HS-5 (cell line): ENCODE results near the gene KRTAP12-3.

Experiments
- DNase-seq: peaks from one replicate; pipeline ENCODE4 v3.0.0-alpha.2; 2012; ENCODE audit warnings: low read depth

The KRTAP12-3 gene

DNA sequence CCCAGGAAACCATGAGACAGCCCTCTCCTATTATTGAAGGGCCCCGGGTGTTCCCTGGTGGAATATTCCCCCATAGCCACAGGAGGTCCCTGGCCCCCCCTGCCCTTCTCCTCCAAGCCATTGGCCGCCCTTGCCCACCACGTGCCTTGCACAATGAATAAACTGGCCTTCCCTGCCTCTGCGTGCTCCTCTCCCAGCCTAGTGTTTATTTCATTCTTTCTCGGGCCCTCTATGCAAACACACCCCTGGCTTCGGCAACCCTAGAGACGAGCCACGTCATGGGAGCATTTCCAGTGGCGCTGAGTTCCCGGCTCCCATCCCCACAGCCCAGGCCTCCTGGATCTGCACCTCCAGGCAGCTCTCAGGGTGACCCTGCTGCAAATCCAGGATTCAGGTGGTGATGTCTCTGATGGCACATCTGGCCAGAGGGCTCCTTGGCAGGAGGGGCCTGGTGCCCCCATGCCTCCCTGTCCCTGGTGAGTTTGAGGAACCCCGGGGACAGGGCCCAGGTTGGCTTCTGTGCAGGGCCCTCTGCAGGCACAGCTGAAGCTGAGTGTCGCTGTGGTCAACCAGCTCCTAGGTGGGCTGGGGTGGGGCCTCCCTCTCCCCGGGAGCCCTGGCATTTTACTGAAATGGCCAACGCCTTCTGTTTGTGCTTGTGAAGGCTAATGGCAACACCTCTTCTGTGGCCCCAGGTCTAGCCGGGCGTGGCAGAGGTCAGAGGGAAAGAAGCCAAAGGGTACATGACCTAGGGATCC, 45.4 kb downstream of the KRTAP12-3 start:
- DNase-seq = no peak

DNA sequence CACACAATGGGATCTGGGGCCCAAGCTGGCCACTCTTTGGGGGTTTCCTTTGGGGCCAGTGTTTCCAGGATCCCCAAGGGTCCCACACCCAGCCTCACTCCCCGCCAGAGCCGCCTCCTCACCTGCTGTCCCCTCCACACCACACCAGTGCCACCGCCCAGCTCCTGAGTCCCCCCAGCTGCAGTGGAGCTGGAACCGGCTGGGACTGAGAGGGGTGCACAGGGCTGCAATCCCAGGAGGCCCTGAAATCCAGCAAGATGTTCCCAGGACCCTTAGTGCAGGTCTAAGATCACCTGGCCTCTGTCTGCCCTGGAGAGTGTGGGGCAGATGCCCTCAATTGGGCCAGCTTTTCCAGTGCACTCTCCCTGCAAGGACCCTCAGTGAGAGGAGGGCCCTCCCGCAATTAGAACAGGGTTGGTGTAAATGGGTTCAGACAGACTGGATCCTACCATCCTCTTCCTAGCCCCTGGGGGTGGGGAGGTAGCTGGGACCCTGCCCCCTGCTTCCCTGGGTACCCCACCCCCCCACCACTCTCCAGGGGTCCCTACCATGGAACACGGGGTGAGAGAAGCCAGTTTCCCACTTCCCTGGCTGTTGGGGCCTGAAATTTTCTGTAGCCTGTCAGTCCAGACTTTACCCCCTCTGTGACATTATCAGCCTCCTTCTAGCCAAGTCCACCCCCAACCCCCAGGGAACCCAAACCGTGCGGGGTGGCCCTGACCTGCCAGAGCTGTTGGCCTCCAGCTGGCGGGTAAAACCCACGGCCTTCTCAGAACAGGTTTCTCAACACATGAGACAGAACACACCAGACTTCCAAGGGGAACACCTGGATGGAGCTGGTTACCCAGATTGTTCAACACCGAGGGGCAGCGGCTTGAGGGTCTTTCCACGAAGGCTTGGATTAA, 46.3 kb downstream of the KRTAP12-3 start:
- DNase-seq = no peak

DNA sequence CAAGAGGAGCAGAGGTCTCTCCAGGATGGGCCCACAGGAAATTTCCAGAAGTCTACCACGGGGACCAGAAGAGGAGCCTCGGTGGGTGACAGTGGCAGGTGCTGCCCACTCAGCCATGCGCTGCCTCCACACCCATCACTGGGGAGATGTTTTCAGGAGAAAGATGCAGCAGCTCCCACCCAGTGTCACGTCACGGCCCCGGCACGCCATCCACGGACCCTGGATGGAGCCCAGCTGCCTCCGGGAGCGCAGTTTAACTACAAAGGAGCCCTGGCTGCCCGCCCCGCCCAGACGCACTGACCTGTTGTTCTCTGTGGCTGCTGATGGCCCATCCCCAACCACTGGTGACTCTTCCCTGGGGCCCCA, 46.9 kb downstream of the KRTAP12-3 start:
- DNase-seq = no peak

DNA sequence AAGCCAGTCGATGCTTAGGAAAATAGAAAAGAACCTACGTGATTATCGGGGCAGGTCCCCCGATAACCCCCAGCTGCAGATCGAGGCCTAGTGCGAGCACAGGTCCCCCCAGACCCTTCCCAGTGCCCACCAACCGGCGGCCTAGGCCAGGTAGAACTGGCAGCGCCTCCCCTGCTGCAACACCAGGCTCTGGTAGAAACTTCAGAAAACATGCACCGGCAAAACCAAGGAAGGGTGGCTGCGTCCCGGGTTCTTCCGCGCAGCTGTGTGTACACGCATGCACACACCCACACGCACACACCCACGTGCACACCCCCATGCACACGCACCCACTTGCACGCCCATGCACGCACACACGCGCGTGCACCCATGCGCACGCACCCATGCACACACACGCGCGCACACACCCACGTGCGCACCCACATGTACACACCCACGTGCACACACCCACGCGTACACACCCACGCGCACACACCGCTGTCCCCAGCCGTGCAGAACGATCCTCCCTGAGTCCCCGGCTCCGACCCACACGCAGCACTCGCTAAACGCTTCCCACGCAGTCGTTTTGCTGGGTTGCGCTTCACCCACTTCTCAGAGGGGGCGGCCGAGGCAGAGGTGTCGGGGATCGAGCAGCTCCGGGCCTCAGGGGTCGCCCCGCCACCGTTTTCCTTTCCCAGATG, 48.4 kb downstream of the KRTAP12-3 start:
- no peak for DNase-seq

DNA sequence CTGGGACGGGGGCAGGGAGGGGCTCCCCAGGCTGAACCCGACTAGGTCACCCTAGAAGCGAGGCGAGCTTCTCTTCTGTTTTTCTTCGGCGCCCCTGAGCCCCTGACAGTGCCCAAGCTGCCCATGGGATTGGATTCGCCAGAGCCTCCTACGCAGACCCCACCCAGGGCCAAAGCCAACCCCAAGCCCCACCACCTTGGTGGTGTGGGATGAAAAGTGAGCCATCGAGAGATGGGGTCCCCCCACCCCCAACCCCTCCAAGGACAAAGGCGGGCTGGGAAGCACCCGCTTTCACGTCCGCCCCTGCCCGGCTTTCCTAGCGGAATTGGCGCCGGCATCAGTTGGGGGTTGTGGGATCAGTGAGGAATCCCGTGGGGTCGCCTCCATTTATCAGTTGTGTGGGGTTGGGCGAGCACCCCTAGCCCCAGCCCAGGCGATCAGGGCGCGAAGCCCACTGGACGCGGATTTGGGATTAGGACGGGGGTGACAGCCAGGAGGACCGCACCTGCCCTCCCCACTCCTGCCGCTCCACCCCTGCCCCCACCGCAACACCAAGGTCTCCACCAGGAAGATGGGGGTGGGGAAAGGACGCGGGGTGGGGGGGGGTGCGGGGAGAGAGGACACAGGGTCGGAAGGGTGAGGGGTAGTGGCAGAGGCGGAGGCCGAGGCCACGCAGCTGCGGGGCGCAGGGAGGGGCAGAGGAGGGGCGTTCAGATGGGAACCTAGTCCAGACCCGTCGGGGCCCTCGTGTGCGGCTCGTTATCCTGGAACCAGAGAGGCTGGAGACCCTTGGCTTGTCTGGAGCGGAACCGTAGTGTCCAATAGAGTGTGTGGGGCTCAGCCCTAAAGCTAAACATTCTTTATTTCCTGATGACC, 49.2 kb downstream of the KRTAP12-3 start:
- no peak for DNase-seq
